Left hindlimb (tissue), 1 donor: ENCODE results near the gene UBQLNL.

Experiments
- DNase-seq: peaks from one replicate; pipeline ENCODE4 v3.0.0-alpha.2; 2018

The UBQLNL gene

GRCh38 chr11:5507177-5507932 lies 9.1 kb downstream of the UBQLNL start:
- no peak for DNase-seq

- no peak for DNase-seq
Observed at GRCh38 chr11:5505363-5506048, 11.0 kb downstream of the UBQLNL start.

GRCh38 chr11:5504403-5504921 lies 12.0 kb downstream of the UBQLNL start:
- DNase-seq: no peak

GRCh38 chr11:5500393-5500801 lies 16.1 kb downstream of the UBQLNL start:
- no peak for DNase-seq

- no peak for DNase-seq
Observed at GRCh38 chr11:5499671-5500070, 16.8 kb downstream of the UBQLNL start.

- DNase-seq: no peak
Observed at GRCh38 chr11:5489576-5490357, 26.7 kb downstream of the UBQLNL start.

- no peak for DNase-seq
Observed at GRCh38 chr11:5488798-5489399, 27.6 kb downstream of the UBQLNL start.

- DNase-seq: no peak
Observed at GRCh38 chr11:5488385-5488784, 28.1 kb downstream of the UBQLNL start, which contains the start of gene OR52D1. TSS of gene OR52D1 (plus strand) at chr11:5488685. CDS start at chr11:5488707, 22 bp downstream.

GRCh38 chr11:5486421-5486820 lies 30.1 kb downstream of the UBQLNL start:
- DNase-seq: no peak

GRCh38 chr11:5486003-5486402 lies 30.5 kb downstream of the UBQLNL start:
- no peak for DNase-seq

- DNase-seq: no peak
Observed at GRCh38 chr11:5476186-5476819, 40.2 kb downstream of the UBQLNL start.

- DNase-seq: no peak
Observed at GRCh38 chr11:5473921-5474320, 42.6 kb downstream of the UBQLNL start.

GRCh38 chr11:5467527-5467926 lies 49.0 kb downstream of the UBQLNL start:
- DNase-seq: no peak
